ENCODE data around the gene RTKN2. TPM values are rescaled to one million over a fixed set of nuclear protein-coding genes. Genes with fewer than 3 reads are reported as not detected.

Gene RTKN2
- total and polyA plus RNA-seq, 10 of the 15 experiments (the other 5 are each of a cell fraction or from before 2014, with no cell fraction given), result 0.10 TPM; not detected in 9

DNA sequence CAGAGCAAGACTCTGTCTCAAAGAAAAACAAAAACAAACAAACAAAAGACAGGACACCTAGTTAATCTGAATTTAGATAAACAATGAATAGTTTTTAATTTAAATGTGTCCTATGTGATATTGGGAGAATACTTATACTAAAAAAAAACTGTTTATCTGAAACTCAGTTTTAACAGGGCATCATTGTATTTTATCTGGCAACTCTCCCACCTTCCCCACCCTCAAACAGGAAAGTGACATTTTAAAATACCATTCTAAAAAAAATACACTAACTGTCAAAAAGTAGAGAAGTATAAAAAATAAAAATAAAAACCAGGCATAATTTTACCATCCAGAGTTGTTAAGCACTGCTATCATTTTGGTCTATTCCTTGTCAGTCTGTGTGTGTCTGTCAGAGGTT is 119.0 kb downstream of the RTKN2 start (continued):
- no peak for TF ChIP-seq MYB (IDR thresholded peaks at IDR 0.05; ENCODE audit: borderline replicate concordance, low read depth, low read length)
- no peak for TF ChIP-seq NR2F1 (conservative IDR thresholded peaks at IDR 0.05)
- TF ChIP-seq SUZ12 (IDR thresholded peaks at IDR 0.05; ENCODE audit: unreplicated experiment), result no peak
- TF ChIP-seq JUND (IDR thresholded peaks at IDR 0.05; ENCODE audit: low read depth, low read length), result no peak

- no peak overlapping the region for H3K27ac ChIP-seq (ENCODE audit: control insufficient read depth, insufficient read depth)
- BruUV-seq (replicated peaks), result no TSS peak
Observed at GRCh38 chr10:62148155-62148554, 120.5 kb downstream of the RTKN2 start.

More at GRCh38 chr10:62148155-62148554, 120.5 kb downstream of the RTKN2 start:
- Histone ChIP-seq H3K9me3 (replicated peaks; ENCODE audit: control insufficient read depth, insufficient read depth, low read length) (peaks cover 3% of the 10 kb centered on the region), H3K4me3 (no peak overlapping the region), H3K27me3 (replicated peaks in 1 of 2; ENCODE audit: control insufficient read depth in 2 of 2, insufficient read depth in 2 of 2, low read length in 1 of 2) (no peaks in the 10 kb centered on the region), H2AFZ (ENCODE audit: control insufficient read depth, low read depth, low read length) (no peak overlapping the region), H4K20me1 (ENCODE audit: control insufficient read depth, insufficient read depth) (no peaks in the 10 kb centered on the region), H3K9ac (ENCODE audit: control insufficient read depth, insufficient read depth, low read length) (no peak overlapping the region), H3K4me1 (ENCODE audit: control insufficient read depth, insufficient read depth, low read length) (no peaks in the 10 kb centered on the region), H3K36me3 (ENCODE audit: control insufficient read depth in 2 of 2, insufficient read depth in 2 of 2, low read length in 1 of 2) (no peaks in the 10 kb centered on the region), H3K4me2 (ENCODE audit: control insufficient read depth, insufficient read depth) (no peak overlapping the region), H3K79me2 (ENCODE audit: control insufficient read depth, insufficient read depth, low read length) (no peaks in the 10 kb centered on the region)
- ChIA-PET POLR2A (no interaction called here), SMC1A (ENCODE audit: uncharacterized antibody, unreplicated experiment) (interaction anchor here (0.5 kb wide), 1 partner anchor 10 kb away, joined by 3 read pairs; no protein-coding TSS in a partner anchor), CTCF (interaction anchor here (0.5 to 0.9 kb wide), 2 partner anchors 97 to 106 kb away, joined by 3 read pairs; no protein-coding TSS in a partner anchor), RAD21 (ENCODE audit: unreplicated experiment) (no interaction called here)
- DNase-seq (ENCODE audit: low read depth, low spot score) (no peak), FAIRE-seq (no peak), ATAC-seq (no peak)
- 37% methylated on average over 3 of the region's 3 CpGs for WGBS (ENCODE audit: insufficient coverage, insufficient replicate concordance, low lambda C conversion rate, missing lambda C conversion rate)
- TF ChIP-seq PBX3 (IDR thresholded peaks at IDR 0.05; ENCODE audit: insufficient replicate concordance, low read depth, low read length) (no peak), TAF1 (IDR thresholded peaks at IDR 0.05; ENCODE audit: borderline replicate concordance, low read depth, low read length) (no peak), PAX8 (IDR thresholded peaks at IDR 0.05) (no peak)
- TF ChIP-seq, protein P1, sequence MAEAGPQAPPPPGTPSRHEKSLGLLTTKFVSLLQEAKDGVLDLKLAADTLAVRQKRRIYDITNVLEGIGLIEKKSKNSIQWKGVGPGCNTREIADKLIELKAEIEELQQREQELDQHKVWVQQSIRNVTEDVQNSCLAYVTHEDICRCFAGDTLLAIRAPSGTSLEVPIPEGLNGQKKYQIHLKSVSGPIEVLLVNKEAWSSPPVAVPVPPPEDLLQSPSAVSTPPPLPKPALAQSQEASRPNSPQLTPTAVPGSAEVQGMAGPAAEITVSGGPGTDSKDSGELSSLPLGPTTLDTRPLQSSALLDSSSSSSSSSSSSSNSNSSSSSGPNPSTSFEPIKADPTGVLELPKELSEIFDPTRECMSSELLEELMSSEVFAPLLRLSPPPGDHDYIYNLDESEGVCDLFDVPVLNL (IDR thresholded peaks at IDR 0.05; ENCODE audit: low read depth, low read length), result no peak
- intact Hi-C loops (cut with micrococcal nuclease; ENCODE audit: unreplicated experiment) (no loop called here), in situ Hi-C loops (cut with MboI) (no loop called here)
